Coronary artery (tissue), 2 donors: ENCODE data around the gene RHBDD1.
"Not testable (repeated sequence)": the region's sequence is repeated elsewhere in the genome, so short reads cannot be mapped to it uniquely, and the experiment has no call there.

Source experiments
- DNase-seq: peaks from one replicate; pipeline ENCODE4 v3.0.0-alpha.2; 2017; ENCODE audit warnings: low spot score
- H3K27ac ChIP-seq, 2 donors: fragments of 200-600 bp; sonication (generic); one replicate each; pipeline ENCODE4 v1.5.1; 2016 to 2019
- H3K4me3 ChIP-seq: fragments of 200-600 bp; sonication (generic); 2 replicates; pipeline ENCODE4 v1.5.1; 2016; ENCODE audit warnings: mild to moderate bottlenecking, moderate library complexity
- TF ChIP-seq, protein P1 (sequence below): fragments of 200-600 bp; sonication (generic); IDR thresholded peaks from one replicate; pipeline ENCODE4 v1.5.1; 2019; ENCODE audit warnings: antibody characterized with exemption

RHBDD1 gene

DNA sequence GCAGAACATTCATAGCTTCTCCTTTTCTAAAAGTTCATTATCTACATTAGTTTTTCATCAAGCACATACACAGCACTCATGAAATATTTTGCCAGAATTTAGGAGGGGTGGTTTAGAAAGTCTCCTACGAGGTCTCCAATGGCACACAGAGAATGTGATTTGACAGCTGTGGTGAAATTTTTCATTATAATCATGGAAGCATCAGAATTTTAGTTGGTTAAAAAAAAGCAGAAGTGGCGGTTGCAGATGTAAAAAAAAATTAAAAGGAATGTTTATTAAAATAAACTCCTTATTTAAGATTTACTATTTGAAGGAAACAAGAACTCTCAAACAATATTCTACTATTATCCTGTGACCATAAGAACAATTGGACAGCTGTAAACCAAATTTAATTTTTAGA is 10.8 kb upstream of the RHBDD1 start:
- no peak for DNase-seq
- H3K27ac ChIP-seq = no peak overlapping the region
- no peak overlapping the region for H3K4me3 ChIP-seq
- TF ChIP-seq, protein P1, sequence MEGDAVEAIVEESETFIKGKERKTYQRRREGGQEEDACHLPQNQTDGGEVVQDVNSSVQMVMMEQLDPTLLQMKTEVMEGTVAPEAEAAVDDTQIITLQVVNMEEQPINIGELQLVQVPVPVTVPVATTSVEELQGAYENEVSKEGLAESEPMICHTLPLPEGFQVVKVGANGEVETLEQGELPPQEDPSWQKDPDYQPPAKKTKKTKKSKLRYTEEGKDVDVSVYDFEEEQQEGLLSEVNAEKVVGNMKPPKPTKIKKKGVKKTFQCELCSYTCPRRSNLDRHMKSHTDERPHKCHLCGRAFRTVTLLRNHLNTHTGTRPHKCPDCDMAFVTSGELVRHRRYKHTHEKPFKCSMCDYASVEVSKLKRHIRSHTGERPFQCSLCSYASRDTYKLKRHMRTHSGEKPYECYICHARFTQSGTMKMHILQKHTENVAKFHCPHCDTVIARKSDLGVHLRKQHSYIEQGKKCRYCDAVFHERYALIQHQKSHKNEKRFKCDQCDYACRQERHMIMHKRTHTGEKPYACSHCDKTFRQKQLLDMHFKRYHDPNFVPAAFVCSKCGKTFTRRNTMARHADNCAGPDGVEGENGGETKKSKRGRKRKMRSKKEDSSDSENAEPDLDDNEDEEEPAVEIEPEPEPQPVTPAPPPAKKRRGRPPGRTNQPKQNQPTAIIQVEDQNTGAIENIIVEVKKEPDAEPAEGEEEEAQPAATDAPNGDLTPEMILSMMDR = no peak

DNA sequence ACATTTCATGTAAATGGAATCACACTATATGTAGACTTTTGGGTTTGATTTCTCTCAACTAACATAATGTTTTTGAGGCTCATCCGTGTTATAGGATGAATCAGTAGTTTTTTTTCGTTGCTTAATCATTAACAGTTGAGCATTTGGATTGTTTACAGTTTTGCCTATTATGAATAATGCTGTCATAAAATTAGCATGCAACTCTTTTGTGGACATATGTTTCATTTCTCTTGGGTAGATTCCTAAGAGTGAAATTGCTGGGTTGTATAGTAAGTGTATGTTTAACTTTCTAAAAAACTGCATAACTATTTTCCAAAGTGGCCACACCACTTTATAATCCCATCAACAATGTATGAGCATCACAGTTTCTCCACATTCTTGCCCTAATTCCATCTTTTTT is 7.7 kb upstream of the RHBDD1 start:
- no peak for DNase-seq
- TF ChIP-seq, protein P1 = no peak
- H3K4me3 ChIP-seq = no peak overlapping the region
- no peak overlapping the region for H3K27ac ChIP-seq

DNA sequence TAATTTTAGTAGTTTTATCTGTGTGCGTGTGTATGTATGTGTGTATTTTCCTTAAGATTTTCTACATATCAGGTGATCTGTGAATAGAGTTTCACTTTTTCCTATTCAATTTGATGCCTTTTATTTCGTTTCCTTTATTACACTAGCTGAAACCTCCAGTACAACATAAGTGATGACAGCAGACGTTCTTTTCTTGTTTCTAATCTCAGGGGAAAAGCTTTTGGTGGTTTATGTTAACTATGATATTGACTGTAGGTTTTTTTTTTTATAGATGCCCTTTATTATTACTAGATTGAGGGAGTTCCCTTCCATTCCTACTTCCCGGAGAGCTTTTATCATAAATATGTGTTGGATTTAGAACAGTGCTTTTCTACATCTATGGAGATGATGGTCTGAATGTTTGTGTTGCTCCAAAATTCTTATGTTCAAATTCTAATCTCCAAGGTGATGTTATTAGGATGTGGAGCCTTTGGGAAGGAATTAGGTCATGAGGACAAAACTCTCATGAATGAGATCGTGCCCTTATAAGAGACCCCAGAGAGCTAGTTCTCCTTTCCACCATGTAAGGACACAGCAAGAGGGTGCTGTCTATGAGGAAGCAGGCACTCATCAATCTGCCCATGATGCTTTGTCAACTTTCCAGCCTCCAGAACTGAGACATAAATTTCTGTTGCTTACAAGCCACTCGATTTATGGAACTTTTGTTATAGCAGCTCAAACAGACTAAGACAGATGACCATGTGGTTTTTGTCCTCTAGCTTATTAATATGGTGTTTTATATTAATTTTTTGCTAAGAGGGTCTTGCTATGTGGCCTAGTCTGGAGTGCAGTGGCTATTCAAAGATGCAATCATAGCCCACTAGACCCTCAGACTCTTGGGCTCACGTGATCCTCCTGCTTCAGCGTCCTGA is 5.9 kb upstream of the RHBDD1 start:
- DNase-seq = no peak
- Histone ChIP-seq H3K27ac (no peak overlapping the region), H3K4me3 (no peak overlapping the region)
- TF ChIP-seq, protein P1 = no peak

DNA sequence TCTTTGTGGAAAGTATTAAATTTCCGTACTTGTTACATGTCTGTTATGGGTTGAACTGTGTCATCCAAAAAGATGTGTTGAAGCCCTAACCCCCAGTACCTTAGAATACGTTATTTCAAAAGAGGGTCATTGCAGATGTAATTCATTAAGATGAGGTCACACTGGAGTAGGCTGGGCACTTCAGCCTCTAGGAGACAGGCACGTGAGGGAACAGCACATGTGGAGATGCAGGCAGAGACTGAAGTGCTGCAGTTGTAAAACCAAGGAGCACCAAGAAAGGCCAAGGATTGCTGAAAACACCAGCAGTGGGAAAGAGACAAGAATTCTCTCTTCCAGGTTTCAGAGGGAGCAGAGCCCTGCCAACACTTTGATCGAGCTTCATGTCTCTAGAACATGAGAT is 4.6 kb upstream of the RHBDD1 start:
- TF ChIP-seq, protein P1 = no peak
- Histone ChIP-seq H3K4me3 (no peak overlapping the region), H3K27ac (no peak overlapping the region)
- no peak for DNase-seq

DNA sequence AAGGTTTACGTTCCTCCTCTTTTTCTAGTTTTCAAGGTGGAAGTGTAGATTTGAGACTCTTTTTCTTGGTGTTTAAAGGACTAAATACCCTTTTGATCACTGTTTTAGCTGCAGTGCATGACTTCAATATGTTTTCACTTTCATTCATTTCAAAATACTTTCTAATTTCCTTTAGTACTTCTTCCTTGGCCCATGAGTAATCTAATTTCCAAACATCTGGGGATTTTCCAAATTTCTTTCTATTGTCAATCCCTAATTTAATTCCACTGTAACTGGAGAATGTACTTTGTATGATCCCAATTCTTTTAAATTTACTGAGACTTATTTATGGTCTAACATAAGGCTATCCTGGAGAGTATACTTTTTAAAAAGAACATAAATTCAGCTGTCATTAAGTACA is 3.8 kb upstream of the RHBDD1 start:
- DNase-seq = no peak
- Histone ChIP-seq H3K27ac (no peak overlapping the region), H3K4me3 (no peak overlapping the region)
- TF ChIP-seq, protein P1 = no peak

DNA sequence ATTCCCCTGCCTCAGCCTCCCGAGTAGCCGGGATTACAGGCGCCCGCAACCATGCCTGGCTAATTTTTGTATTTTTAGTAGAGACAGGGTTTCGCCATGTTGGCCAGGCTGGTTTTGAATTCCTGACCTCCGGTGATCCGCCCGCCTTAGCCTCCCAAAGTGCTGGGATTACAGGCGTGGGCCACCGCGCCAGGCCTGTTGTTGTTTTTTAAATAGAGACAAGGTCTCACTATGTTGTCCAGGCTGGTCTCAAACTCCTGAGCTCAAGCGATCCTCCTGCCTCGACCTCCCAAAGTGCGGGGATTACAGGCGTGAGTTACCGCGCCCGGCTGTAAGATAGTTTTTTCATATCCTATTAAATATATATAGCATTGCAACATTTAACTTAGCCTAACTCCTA is 974 bp upstream of the RHBDD1 start:
- not testable (repeated sequence) for H3K27ac ChIP-seq, DNase-seq
- H3K4me3 ChIP-seq = peak overlapping the region; percentile 88

DNA sequence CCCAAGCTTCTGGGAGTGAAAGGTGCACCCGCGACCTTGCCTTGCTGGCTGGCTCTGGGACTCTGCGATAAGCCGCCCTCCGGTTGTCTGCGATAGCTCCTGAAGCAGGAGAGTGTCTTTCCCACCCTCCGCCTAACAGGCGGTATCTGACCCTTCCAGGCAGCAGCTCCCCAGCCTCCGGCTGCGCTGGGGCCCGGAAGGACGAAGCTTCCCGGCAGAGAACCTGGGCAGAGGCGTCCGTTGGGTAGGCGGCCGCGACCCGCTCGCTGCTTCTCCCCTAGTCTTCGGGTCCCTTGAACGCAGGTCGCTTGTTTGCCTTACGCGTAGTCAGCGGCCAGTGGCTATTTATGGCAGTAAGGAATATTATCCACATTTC is 446 bp upstream of the RHBDD1 start:
- H3K4me3 ChIP-seq = peak overlapping the region; percentile 88
- TF ChIP-seq, protein P1 = no peak
- H3K27ac ChIP-seq = peak overlapping the region; percentile 98 to 99
- DNase-seq = peak; percentile 76
